BE2C (cell line): ENCODE measurements around the gene SHH.

Experiments used
- DNase-seq: peaks from one replicate; pipeline ENCODE4 v3.0.0-alpha.2; 2020
- H3K27me3 ChIP-seq: fragments of 250-450 bp; sonication (Bioruptor Pico); 2 replicates; pipeline ENCODE4 v1.5.1; 2020; ENCODE audit warnings: mild to moderate bottlenecking
- H3K36me3 ChIP-seq: fragments of 250-450 bp; sonication (Bioruptor Pico); 2 replicates; pipeline ENCODE4 v1.5.1; 2020; ENCODE audit warnings: mild to moderate bottlenecking
- H3K4me1 ChIP-seq: fragments of 250-450 bp; sonication (Bioruptor Pico); 2 replicates; pipeline ENCODE4 v1.5.1; 2020
- H3K4me3 ChIP-seq: 2 replicates; pipeline ENCODE4 v1.5.1; 2011; ENCODE audit warnings: low read depth, low read length
- H3K9me3 ChIP-seq: fragments of 250-450 bp; sonication (Bioruptor Pico); 2 replicates; pipeline ENCODE4 v1.5.1; 2020
- TF ChIP-seq, protein P1 (sequence below): IDR thresholded peaks from 2 replicates; pipeline ENCODE4 v1.5.1; 2012; ENCODE audit warnings: mild to moderate bottlenecking, low read depth, low read length

Gene SHH

DNA sequence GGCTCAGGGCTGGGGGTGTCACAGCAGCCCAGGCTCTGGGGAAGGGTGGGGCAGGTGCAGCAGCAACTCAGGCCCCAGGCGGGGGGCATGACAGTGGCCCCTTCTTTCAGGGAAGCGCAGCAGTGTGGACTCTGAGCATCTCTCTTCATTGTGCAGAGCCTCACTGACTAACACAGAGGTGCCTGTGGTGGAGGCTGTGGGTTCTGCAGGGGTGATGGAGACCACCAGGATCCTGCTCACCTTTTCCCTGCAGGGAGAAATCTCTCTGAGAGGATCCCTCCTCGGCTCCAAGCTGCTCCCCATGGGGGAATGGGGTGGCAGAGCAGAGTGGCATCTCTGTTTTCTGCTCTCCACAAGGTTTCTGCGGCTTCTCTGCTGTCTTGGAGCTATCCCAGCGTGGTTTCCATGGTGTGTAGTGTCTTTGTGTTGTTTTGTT lies 37.8 kb upstream of the SHH start:
- no peaks in the 10 kb centered on the region for H3K9me3 ChIP-seq
- no peaks in the 10 kb centered on the region for H3K4me1 ChIP-seq
- no peak overlapping the region for H3K4me3 ChIP-seq
- TF ChIP-seq, protein P1, sequence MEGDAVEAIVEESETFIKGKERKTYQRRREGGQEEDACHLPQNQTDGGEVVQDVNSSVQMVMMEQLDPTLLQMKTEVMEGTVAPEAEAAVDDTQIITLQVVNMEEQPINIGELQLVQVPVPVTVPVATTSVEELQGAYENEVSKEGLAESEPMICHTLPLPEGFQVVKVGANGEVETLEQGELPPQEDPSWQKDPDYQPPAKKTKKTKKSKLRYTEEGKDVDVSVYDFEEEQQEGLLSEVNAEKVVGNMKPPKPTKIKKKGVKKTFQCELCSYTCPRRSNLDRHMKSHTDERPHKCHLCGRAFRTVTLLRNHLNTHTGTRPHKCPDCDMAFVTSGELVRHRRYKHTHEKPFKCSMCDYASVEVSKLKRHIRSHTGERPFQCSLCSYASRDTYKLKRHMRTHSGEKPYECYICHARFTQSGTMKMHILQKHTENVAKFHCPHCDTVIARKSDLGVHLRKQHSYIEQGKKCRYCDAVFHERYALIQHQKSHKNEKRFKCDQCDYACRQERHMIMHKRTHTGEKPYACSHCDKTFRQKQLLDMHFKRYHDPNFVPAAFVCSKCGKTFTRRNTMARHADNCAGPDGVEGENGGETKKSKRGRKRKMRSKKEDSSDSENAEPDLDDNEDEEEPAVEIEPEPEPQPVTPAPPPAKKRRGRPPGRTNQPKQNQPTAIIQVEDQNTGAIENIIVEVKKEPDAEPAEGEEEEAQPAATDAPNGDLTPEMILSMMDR: no peak
- DNase-seq: no peak
- no peaks in the 10 kb centered on the region for H3K36me3 ChIP-seq
- no peaks in the 10 kb centered on the region for H3K27me3 ChIP-seq

DNA sequence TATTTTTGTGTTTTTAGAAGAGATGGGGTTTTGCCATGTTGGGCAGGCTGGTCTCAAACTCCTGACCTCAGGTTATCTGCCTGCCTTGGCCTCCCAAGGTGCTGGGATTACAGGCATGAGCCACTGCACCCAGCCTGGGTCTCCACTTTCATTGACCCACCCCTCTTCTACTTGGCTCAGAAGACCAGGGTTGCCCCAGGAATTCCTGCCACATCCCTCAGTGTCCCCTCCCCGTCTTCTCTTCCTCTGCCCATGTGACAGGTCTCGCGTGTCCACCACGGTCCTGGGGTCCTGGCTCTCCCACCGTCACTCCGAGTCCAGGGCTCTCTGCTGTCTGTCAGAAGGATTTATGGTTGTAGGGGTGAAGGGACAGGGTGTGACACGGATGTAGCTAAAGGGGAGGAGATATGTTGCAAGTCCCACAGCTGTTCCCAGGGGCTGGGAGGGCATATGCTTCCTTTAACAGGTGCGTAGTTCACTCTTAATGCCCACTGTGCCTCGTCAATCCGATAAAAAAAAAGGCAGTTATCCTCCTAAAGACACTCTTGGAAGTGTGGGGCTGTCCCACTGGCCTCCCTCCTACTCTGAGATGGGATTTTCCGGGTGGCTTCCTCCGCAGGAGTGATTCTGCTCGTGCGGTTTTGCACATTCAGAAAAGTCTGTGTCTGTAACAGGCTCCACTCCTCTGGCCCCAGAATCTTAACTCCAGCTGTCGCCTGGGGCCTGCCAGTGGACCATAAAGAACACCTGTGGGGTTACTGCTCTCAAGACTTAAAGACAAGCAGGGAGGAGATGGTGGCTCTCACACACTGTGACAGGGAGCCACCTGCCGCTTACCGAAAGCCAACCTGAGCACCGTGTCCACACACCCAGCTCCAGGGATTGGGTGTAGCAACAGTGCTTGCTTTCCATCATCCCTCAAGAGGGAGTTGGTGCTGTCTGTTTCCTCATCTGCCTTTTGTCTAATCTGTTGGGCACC lies 36.7 kb upstream of the SHH start:
- H3K9me3 ChIP-seq: no peaks in the 10 kb centered on the region
- no peaks in the 10 kb centered on the region for H3K36me3 ChIP-seq
- no peaks in the 10 kb centered on the region for H3K4me1 ChIP-seq
- TF ChIP-seq, protein P1: no peak
- H3K4me3 ChIP-seq: no peak overlapping the region
- no peaks in the 10 kb centered on the region; the same call in 1 of the 2 replicates for H3K27me3 ChIP-seq
- DNase-seq: no peak

DNA sequence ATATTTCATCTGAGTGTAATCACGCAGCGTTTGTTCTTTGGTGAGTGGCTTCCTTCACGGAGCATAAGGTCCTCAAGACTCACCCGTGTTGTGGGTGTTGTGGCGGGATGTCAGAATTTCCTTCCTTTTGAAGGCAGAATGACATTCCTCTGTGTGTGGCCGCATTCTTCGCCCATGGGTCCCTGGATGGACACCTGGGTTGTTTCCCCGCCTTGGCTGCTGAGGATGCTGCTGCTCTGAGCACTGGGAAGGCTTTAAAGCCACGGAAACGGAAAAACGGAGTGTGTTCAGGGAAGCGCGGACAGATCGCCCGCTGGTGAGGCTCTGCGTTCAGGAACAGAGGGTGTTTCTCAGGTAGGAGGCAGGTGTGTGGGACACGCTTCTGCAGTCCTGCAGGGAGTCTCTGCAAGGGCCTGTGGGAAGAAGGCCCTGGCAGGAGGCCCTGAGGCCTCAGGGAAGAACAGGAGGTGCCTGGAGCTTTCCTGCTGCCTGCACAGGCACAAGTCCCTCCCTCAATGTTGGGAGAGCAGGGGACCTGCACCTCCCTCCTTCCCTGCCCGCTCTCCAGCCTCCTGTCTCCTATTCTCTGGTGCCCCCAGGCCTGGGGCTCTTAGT lies 35.7 kb upstream of the SHH start:
- H3K36me3 ChIP-seq: no peaks in the 10 kb centered on the region
- no peaks in the 10 kb centered on the region; the same call in 1 of the 2 replicates for H3K27me3 ChIP-seq
- H3K4me3 ChIP-seq: no peak overlapping the region
- no peaks in the 10 kb centered on the region for H3K9me3 ChIP-seq
- TF ChIP-seq, protein P1: no peak
- no peak for DNase-seq
- H3K4me1 ChIP-seq: no peaks in the 10 kb centered on the region

DNA sequence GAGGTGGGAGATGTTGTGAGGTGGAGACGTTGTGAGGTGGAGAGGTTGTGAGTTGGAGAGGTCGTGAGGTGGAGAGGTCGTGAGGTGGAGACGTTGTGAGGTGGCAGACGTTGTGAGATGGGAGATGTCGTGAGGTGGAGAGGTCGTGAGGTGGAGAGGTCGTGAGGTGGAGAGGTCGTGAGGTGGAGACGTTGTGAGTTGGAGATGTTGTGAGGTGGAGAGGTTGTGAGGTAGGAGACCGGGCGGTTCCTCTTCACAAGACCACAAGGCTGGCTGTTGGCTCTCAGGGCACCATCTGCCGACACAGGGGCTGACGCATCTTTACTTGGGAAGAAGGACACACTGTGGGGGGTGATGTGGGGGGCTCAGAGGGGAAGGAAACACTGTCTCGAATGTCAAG lies 34.7 kb upstream of the SHH start:
- Histone ChIP-seq H3K4me3 (no peak overlapping the region), H3K9me3 (no peaks in the 10 kb centered on the region), H3K4me1 (no peaks in the 10 kb centered on the region), H3K27me3 (no peaks in the 10 kb centered on the region; the same call in none of the 2 replicates), H3K36me3 (no peaks in the 10 kb centered on the region)
- DNase-seq: no peak
- TF ChIP-seq, protein P1: no peak

DNA sequence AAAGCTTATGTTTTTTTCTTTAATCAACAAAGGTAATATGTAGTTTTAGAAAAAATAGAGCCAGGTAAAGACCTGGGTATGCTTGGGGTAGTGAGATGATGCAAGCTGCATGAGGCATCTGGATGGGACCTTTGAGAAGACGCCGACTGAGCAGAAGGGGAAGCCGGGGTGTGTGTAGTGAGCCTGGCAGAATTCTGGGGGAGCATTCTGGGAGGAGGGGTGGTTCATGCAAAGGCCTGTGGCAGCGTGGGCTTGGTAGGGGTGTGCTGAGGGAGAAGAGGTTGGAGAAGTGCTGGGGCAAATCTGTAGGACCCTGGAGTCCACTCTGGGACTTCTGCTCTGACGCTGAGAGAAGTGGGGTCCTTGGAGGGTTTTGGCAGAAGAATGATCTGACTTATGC lies 33.9 kb upstream of the SHH start:
- Histone ChIP-seq H3K4me1 (no peaks in the 10 kb centered on the region), H3K9me3 (no peaks in the 10 kb centered on the region), H3K4me3 (no peak overlapping the region), H3K36me3 (no peaks in the 10 kb centered on the region), H3K27me3 (no peaks in the 10 kb centered on the region; the same call in none of the 2 replicates)
- no peak for DNase-seq
- TF ChIP-seq, protein P1: no peak

DNA sequence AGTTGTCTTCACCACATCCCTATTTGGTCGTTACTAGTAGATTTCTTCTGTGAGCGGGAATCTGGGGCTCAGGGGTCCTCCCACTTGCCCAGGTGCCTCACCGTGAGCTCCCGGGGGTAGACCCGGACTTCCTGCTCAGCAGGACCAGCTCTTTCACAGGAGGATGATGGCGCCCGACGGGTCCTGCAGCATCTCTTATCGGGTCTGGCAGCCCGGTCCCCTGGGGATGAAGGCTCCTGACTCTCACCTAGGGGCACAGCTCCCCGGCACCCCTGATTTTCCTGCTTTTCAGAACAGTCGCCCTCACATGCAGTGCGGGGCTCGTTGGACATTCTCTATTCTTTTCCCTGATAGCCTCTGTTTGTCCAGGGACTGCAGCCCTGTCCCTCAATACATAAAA lies 33.0 kb upstream of the SHH start:
- no peaks in the 10 kb centered on the region for H3K36me3 ChIP-seq
- no peak for DNase-seq
- TF ChIP-seq, protein P1: no peak
- peaks cover 9% of the 10 kb centered on the region for H3K27me3 ChIP-seq
- H3K9me3 ChIP-seq: no peaks in the 10 kb centered on the region
- H3K4me3 ChIP-seq: no peak overlapping the region
- no peaks in the 10 kb centered on the region for H3K4me1 ChIP-seq
